ENCODE measurements around the gene IVD. TPM values are rescaled to one million over a fixed set of nuclear protein-coding genes. Genes with fewer than 3 reads are reported as not detected.

IVD gene
- total and polyA plus RNA-seq, 3 donors from 2014 or later = 79.1 to 94.7 (median 88.7) TPM

DNA sequence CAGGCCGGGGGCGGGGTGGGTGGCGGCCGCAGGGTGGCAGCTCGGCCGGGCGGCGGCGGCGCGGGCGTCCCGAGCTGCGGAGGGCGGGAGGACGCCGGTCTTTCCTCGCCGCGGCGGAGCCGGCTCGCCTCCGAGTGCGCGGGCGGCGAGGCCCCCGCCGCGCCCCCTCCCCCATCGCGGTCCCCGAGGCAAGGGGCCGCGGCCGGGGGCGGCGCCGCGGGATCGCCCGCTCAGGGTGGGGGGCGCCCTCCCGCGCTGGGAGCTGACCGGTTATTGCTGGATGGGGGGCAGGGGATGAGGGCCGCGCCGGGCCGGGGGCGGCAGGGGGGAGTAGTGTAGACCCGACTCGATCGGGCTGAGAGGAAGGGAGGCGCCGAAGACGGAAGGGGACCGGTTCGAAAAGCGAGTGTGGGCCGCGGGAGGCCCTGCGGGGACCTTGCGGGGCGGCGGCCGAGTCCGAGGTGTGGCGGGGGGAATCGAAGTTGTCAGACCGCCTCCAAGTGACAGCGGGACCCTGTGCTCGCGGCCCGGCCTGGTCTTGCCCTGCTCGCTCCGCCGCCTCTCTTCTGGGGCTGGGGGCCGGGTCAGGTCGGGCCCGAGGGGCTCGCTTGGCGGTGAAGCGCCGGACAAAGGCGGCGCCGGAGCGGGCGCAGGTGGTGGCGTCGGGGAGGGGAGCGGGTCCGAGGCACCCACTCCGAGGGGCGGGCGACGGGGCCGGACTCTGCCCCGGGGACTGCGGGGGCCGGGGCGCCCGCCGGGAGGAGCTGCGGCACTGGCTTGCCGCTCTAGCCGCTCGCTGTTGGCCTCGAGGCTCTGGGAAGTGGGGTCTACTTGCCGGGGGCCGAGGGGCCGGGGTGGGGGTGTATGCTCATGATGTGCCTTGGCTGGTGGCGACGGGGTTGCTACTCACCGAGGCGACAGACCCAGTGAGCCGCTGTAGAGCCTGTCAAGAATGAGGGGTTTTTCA is 36.3 kb downstream of the IVD start:
- Histone ChIP-seq H3K27ac (peak overlapping the region; percentile 10 to 90), H3K4me3 (peak overlapping the region; percentile 86 to 91), H3K9me3 (no peaks in the 10 kb centered on the region), H3K36me3 (ENCODE audit: low read depth, missing control alignments) (no peaks in the 10 kb centered on the region), H3K4me1 (peaks cover 41% of the 10 kb centered on the region), H3K27me3 (no peaks in the 10 kb centered on the region)
- intact Hi-C loops (cut with DNase I; ENCODE audit: low total_unique reads) = no loop called here
- TF ChIP-seq, protein P1, sequence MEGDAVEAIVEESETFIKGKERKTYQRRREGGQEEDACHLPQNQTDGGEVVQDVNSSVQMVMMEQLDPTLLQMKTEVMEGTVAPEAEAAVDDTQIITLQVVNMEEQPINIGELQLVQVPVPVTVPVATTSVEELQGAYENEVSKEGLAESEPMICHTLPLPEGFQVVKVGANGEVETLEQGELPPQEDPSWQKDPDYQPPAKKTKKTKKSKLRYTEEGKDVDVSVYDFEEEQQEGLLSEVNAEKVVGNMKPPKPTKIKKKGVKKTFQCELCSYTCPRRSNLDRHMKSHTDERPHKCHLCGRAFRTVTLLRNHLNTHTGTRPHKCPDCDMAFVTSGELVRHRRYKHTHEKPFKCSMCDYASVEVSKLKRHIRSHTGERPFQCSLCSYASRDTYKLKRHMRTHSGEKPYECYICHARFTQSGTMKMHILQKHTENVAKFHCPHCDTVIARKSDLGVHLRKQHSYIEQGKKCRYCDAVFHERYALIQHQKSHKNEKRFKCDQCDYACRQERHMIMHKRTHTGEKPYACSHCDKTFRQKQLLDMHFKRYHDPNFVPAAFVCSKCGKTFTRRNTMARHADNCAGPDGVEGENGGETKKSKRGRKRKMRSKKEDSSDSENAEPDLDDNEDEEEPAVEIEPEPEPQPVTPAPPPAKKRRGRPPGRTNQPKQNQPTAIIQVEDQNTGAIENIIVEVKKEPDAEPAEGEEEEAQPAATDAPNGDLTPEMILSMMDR (IDR thresholded peaks at IDR 0.05) = no peak
- TF ChIP-seq POLR2A (IDR thresholded peaks at IDR 0.05) = no peak
- WGBS, 2 donors = 0 to 1% methylated on average over 4 to 84 of the region's 119 CpGs
- DNase-seq = peak; percentile 33

DNA sequence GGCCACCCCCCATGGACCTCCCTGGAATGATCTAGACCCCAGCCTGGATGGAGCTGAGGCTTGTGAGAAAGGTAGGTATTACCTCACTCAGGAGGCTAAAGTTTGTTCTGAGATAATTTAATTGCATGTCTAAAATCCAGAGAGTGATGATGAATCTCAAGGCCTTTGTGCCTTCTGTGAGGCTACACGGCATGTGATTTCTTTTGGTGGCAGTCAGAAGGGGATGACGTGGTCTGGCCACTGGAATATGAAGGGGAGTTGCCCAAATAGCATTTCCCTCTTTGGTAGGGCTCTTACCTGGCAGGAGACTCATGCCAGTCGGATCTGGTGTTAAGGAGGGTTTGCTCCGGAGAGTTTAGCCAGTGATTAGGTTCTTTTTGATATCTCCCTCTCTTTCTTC is 37.7 kb downstream of the IVD start:
- Histone ChIP-seq H3K4me1 (peaks cover 32% of the 10 kb centered on the region), H3K4me3 (no peak overlapping the region), H3K27me3 (no peaks in the 10 kb centered on the region), H3K9me3 (no peaks in the 10 kb centered on the region), H3K27ac (no peak overlapping the region), H3K36me3 (ENCODE audit: low read depth, missing control alignments) (no peaks in the 10 kb centered on the region)
- intact Hi-C loops (cut with DNase I; ENCODE audit: low total_unique reads) = no loop called here
- DNase-seq = peak; percentile 40
- TF ChIP-seq, protein P1 (IDR thresholded peaks at IDR 0.05) = no peak
- no peak for TF ChIP-seq POLR2A (IDR thresholded peaks at IDR 0.05)
- 54 to 68% methylated on average over 4 of the region's 4 CpGs for WGBS, 2 donors

DNA sequence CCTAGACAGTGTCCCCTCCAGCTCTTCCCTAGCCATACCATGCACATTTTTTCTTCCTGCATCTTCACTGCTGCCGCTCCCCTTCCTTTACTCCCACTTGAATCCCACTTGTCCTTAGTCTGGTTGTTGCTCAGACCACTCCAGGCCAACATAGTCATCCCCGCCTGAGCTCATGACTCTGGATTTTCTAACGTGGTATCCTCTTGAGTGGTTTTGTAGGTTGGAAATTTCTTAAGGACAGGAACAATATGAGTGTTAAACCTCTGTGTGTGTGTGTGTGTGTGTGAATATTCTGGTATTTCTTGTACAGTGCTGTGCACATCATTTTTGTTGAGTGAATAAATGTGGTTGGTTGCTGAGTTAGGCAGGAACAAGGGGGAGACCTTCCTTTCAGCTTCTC is 38.3 kb downstream of the IVD start:
- H3K4me3 ChIP-seq = no peak overlapping the region
- H3K27ac ChIP-seq = no peak overlapping the region
- TF ChIP-seq POLR2A (IDR thresholded peaks at IDR 0.05) = no peak
- TF ChIP-seq, protein P1 (IDR thresholded peaks at IDR 0.05) = no peak
- WGBS, 2 donors = 65 to 70% methylated on average over 3 of the region's 3 CpGs
- intact Hi-C loops (cut with DNase I; ENCODE audit: low total_unique reads) = no loop called here
- no peak for DNase-seq
- H3K27me3 ChIP-seq = no peaks in the 10 kb centered on the region
- H3K4me1 ChIP-seq = peaks cover 26% of the 10 kb centered on the region
- no peaks in the 10 kb centered on the region for H3K9me3 ChIP-seq
- no peaks in the 10 kb centered on the region for H3K36me3 ChIP-seq (ENCODE audit: low read depth, missing control alignments)

DNA sequence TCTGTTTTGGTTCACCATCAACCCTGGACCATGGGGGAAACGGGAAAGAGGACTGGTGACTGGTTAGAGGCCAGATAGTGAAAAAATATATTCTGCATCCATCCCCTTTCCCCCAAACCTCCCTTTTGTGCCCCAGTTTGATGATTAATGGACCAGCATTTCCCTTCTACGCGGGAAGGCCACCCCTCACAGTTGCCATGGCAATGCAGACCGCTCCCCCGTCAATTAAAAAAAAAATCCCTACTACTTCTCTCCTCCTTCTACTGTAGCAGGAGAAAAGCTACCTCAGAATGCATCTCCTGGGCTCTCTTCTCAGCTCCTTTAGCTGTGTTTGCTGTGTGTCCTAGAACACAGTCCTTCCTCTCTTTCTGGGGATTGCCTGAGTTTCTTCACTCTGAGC is 39.1 kb downstream of the IVD start:
- 65 to 74% methylated on average over 5 of the region's 5 CpGs for WGBS, 2 donors
- no peak for TF ChIP-seq POLR2A (IDR thresholded peaks at IDR 0.05)
- TF ChIP-seq, protein P1 (IDR thresholded peaks at IDR 0.05) = no peak

More for the DNA sequence above, 39.1 kb downstream of the IVD start:
- Histone ChIP-seq H3K9me3 (no peaks in the 10 kb centered on the region), H3K4me1 (peaks cover 17% of the 10 kb centered on the region), H3K36me3 (ENCODE audit: low read depth, missing control alignments) (no peaks in the 10 kb centered on the region), H3K27me3 (no peaks in the 10 kb centered on the region), H3K4me3 (no peak overlapping the region), H3K27ac (no peak overlapping the region)
- DNase-seq = no peak
- intact Hi-C loops (cut with DNase I; ENCODE audit: low total_unique reads) = no loop called here
